H9 (cell line): ENCODE measurements around the gene DLEC1. TPM values are rescaled to one million over a fixed set of nuclear protein-coding genes. Genes with fewer than 3 reads are reported as not detected.

Source experiments
- DNase-seq: peaks from one replicate; pipeline ENCODE4 v3.0.0-alpha.2; 2017
- H2AFZ ChIP-seq: one replicate; pipeline ENCODE4 v1.6.1; 2013; ENCODE audit warnings: mild to moderate bottlenecking, low read length, control low read depth, moderate library complexity
- H2AK5ac ChIP-seq: 2 replicates; pipeline ENCODE4 v1.6.1; 2013; ENCODE audit warnings: low read length, control low read depth, mixed read lengths; ENCODE audit not compliant: insufficient read length
- H2BK120ac ChIP-seq: one replicate; pipeline ENCODE4 v1.6.1; 2013; ENCODE audit warnings: low read depth, mild to moderate bottlenecking, low read length, control low read depth, inconsistent platforms; ENCODE audit not compliant: poor library complexity, severe bottlenecking
- H2BK12ac ChIP-seq: 2 replicates; pipeline ENCODE4 v1.6.1; 2013; ENCODE audit warnings: low read length, control low read depth, mixed read lengths, low read depth; ENCODE audit not compliant: insufficient read length
- H2BK15ac ChIP-seq: 2 replicates; pipeline ENCODE4 v1.6.1; 2013; ENCODE audit warnings: low read depth, low read length, control low read depth
- H2BK20ac ChIP-seq: one replicate; pipeline ENCODE4 v1.6.1; 2013; ENCODE audit warnings: low read depth, mild to moderate bottlenecking, low read length, control low read depth, inconsistent platforms; ENCODE audit not compliant: poor library complexity, severe bottlenecking
- H2BK5ac ChIP-seq: 2 replicates; pipeline ENCODE4 v1.6.1; 2013; ENCODE audit warnings: low read length, control low read depth, mixed read lengths; ENCODE audit not compliant: insufficient read length
- H3K14ac ChIP-seq: 2 replicates; pipeline ENCODE4 v1.6.1; 2013; ENCODE audit warnings: low read length, control low read depth; ENCODE audit not compliant: insufficient read depth
- H3K18ac ChIP-seq: 2 replicates; pipeline ENCODE4 v1.6.1; 2013; ENCODE audit warnings: low read depth, mild to moderate bottlenecking, mixed read lengths, low read length, control low read depth; ENCODE audit not compliant: insufficient read length
- H3K23ac ChIP-seq: 2 replicates; pipeline ENCODE4 v1.6.1; 2013; ENCODE audit warnings: low read length, control low read depth, mixed read lengths, low read depth; ENCODE audit not compliant: insufficient read length
- H3K23me2 ChIP-seq: 2 replicates; pipeline ENCODE4 v1.6.1; 2013; ENCODE audit warnings: low read depth, mild to moderate bottlenecking, mixed read lengths, low read length, control low read depth; ENCODE audit not compliant: insufficient read length, poor library complexity, severe bottlenecking
- H3K27ac ChIP-seq: 2 replicates; pipeline ENCODE4 v1.5.1; 2013; ENCODE audit warnings: low read length, control low read depth, mixed read lengths, low read depth; ENCODE audit not compliant: insufficient read length
- H3K27me3 ChIP-seq: 2 replicates; pipeline ENCODE4 v1.6.1; 2013; ENCODE audit warnings: low read length, control low read depth, inconsistent platforms; ENCODE audit not compliant: insufficient read depth
- H3K4ac ChIP-seq: 2 replicates; pipeline ENCODE4 v1.6.1; 2013; ENCODE audit warnings: low read depth, mild to moderate bottlenecking, control low read depth, inconsistent platforms, low read length, moderate library complexity
- H3K4me1 ChIP-seq: 2 replicates; pipeline ENCODE4 v1.6.1; 2013; ENCODE audit warnings: low read length, control low read depth, inconsistent platforms; ENCODE audit not compliant: insufficient read depth
- H3K4me2 ChIP-seq: 2 replicates; pipeline ENCODE4 v1.6.1; 2013; ENCODE audit warnings: low read length, control low read depth, mixed read lengths; ENCODE audit not compliant: insufficient read length, insufficient read depth
- H3K56ac ChIP-seq: 2 replicates; pipeline ENCODE4 v1.6.1; 2013; ENCODE audit warnings: low read depth, mild to moderate bottlenecking, mixed read lengths, low read length, control low read depth; ENCODE audit not compliant: insufficient read length
- H3K79me1 ChIP-seq: 2 replicates; pipeline ENCODE4 v1.6.1; 2013; ENCODE audit warnings: low read depth, mild to moderate bottlenecking, moderate library complexity, low read length, control low read depth, inconsistent platforms; ENCODE audit not compliant: insufficient read depth, poor library complexity, severe bottlenecking
- H3K79me2 ChIP-seq: 2 replicates; pipeline ENCODE4 v1.6.1; 2013; ENCODE audit warnings: low read length, control low read depth, inconsistent platforms; ENCODE audit not compliant: insufficient read depth
- H3K9ac ChIP-seq: 2 replicates; pipeline ENCODE4 v1.6.1; 2013; ENCODE audit warnings: low read length, control low read depth, mixed read lengths; ENCODE audit not compliant: insufficient read length; ENCODE audit errors: extremely low read depth
- H3K9me3 ChIP-seq: one replicate; pipeline ENCODE4 v1.6.1; 2013; ENCODE audit warnings: low read depth, low read length, inconsistent platforms; ENCODE audit not compliant: control insufficient read depth
- H3T11ph ChIP-seq: one replicate; pipeline ENCODE4 v1.6.1; 2013; ENCODE audit warnings: mild to moderate bottlenecking, low read length, control low read depth, inconsistent platforms
- H4K20me1 ChIP-seq: one replicate; pipeline ENCODE4 v1.6.1; 2013; ENCODE audit not compliant: control insufficient read depth, insufficient read length, insufficient read depth
- H4K5ac ChIP-seq: 2 replicates; pipeline ENCODE4 v1.6.1; 2013; ENCODE audit warnings: low read depth, mild to moderate bottlenecking, mixed read lengths, low read length, control low read depth; ENCODE audit not compliant: insufficient read length
- H4K8ac ChIP-seq: replicated peaks from 2 replicates; pipeline ENCODE4 v1.6.1; 2013; ENCODE audit warnings: low read length, control low read depth, mixed read lengths, low read depth; ENCODE audit not compliant: insufficient read length
- H4K91ac ChIP-seq: 2 replicates; pipeline ENCODE4 v1.6.1; 2013; ENCODE audit warnings: low read depth, mild to moderate bottlenecking, moderate library complexity, mixed read lengths, low read length, control low read depth; ENCODE audit not compliant: insufficient read length
- H3K27ac Mint-ChIP-seq, 3 experiments: 2 replicates in 2 of 3; 3 replicates in 1 of 3; pipeline ENCODE4 v1.8.0; 2020 to 2021; ENCODE audit warnings: mixed read lengths in 3 of 3, mild to moderate bottlenecking in 1 of 3, moderate library complexity in 1 of 3
- H3K27me3 Mint-ChIP-seq: 2 replicates; pipeline ENCODE4 v1.8.0; 2021; ENCODE audit warnings: low read depth, mild to moderate bottlenecking, moderate library complexity, mixed read lengths
- H3K36me3 Mint-ChIP-seq, 3 experiments: 2 replicates in 2 of 3; 3 replicates in 1 of 3; pipeline ENCODE4 v1.8.0; 2020 to 2021; ENCODE audit warnings: low read depth in 3 of 3, mixed read lengths in 3 of 3; ENCODE audit not compliant: insufficient read depth in 1 of 3
- H3K4me1 Mint-ChIP-seq, 2 experiments: 2 replicates each; pipeline ENCODE4 v1.8.0; 2020; ENCODE audit warnings: mixed read lengths in 2 of 2
- H3K4me3 Mint-ChIP-seq, 2 experiments: 2 replicates in 1 of 2; 3 replicates in 1 of 2; pipeline ENCODE4 v1.8.0; 2020 to 2021; ENCODE audit warnings: mild to moderate bottlenecking in 2 of 2, mixed read lengths in 2 of 2, moderate library complexity in 1 of 2
- H3K9me3 Mint-ChIP-seq, 2 experiments: 2 replicates in 1 of 2; 3 replicates in 1 of 2; pipeline ENCODE4 v1.8.0; 2020; ENCODE audit warnings: mild to moderate bottlenecking in 2 of 2, mixed read lengths in 2 of 2, moderate library complexity in 1 of 2
- WGBS: extraction: QIAGEN DNeasy Blood & Tissue Kit; methylation state at CpG from one replicate; pipeline ENCODE4 v1.1.7; 2013; ENCODE audit warnings: missing lambda C conversion rate, low lambda C conversion rate, mixed read lengths; ENCODE audit not compliant: insufficient read length; ENCODE audit errors: extremely low coverage; 5-methylcytosine and 5-hydroxymethylcytosine counted together
- total RNA-seq: library from RNA; stranded (reverse); gene quantifications from 2 replicates; pipeline ENCODE4 v1.2.1, GENCODE V29; 2021
- TF ChIP-seq, protein P1 (sequence below): fragments of 200-600 bp; sonication (generic); conservative IDR thresholded peaks from 3 replicates; pipeline ENCODE4 v1.8.0; 2021; ENCODE audit warnings: antibody characterized with exemption, mild to moderate bottlenecking

The DLEC1 gene
- total RNA-seq, 1 experiment from 2014 or later: 2.1 TPM

DNA sequence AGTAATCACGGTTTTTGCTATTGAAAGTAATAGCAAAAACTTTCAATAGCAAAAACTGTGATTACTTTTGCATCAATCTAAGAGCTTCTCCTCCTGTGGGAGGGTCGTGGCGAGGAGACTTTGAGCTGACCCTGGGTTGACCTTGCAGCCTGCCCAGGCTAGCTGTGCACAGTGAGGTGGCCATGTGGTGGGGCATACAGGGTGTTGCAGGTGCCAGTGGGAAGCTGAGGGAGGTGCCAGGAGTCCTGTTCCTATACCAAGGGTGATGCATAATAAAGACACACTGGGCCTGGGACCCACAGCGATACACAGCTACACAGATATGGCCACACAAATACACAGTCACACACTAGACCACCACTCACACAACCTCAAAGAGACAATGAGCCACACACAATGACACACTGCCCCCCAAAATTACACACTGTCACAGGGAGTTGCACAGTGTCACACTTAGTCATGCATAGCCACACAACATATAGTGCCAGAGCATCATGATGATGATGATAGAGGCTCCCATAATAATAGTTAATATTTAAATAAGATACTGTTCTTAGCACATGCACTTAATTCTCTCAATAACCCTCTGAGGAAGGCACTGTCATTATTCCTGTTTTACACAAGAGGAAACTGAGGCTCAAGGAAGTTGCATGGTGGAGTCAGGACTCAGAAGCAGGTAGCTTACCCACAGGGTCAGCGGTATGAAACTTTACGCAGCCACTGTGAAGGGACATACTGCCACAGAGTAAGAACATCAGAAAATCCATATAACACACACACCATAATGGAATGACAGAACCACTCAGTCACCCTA, 15.9 kb upstream of the DLEC1 start:
- Mint-ChIP-seq H3K4me1 (peaks cover 13 to 14% of the 10 kb centered on the region in 2 experiments), H3K36me3 (peaks cover 0 to 7% (median 0%) of the 10 kb centered on the region in 3 experiments; a peak in 5 of 7 replicates), H3K27me3 (peaks cover 24% of the 10 kb centered on the region), H3K27ac (no peak overlapping the region), H3K4me3 (peak overlapping the region; percentile 85 to 91), H3K9me3 (no peaks in the 10 kb centered on the region)
- Histone ChIP-seq H3K9ac (no peak overlapping the region), H2BK20ac (no peak overlapping the region), H2BK120ac (no peak overlapping the region), H3K4me2 (peak overlapping the region; percentile 57), H4K91ac (no peak overlapping the region), H2BK5ac (no peak overlapping the region), H3K4me1 (no peaks in the 10 kb centered on the region), H3K23ac (no peak overlapping the region), H3K4ac (no peak overlapping the region), H2BK12ac (no peak overlapping the region), H3K27ac (no peak overlapping the region), H3K14ac (no peak overlapping the region), H3K18ac (no peak overlapping the region), H2AK5ac (no peak overlapping the region), H3K56ac (no peak overlapping the region), H2BK15ac (no peak overlapping the region), H3K79me1 (no peaks in the 10 kb centered on the region), H4K5ac (no peak overlapping the region), H3T11ph (no peak overlapping the region), H3K9me3 (no peaks in the 10 kb centered on the region), H3K79me2 (no peaks in the 10 kb centered on the region), H4K20me1 (no peaks in the 10 kb centered on the region), H3K23me2 (peaks cover 5% of the 10 kb centered on the region), H3K27me3 (peaks cover 9% of the 10 kb centered on the region; the same call in 1 of the 2 replicates), H4K8ac (no peak overlapping the region), H2AFZ (no peak overlapping the region)
- DNase-seq: peak; percentile 18
- TF ChIP-seq, protein P1, sequence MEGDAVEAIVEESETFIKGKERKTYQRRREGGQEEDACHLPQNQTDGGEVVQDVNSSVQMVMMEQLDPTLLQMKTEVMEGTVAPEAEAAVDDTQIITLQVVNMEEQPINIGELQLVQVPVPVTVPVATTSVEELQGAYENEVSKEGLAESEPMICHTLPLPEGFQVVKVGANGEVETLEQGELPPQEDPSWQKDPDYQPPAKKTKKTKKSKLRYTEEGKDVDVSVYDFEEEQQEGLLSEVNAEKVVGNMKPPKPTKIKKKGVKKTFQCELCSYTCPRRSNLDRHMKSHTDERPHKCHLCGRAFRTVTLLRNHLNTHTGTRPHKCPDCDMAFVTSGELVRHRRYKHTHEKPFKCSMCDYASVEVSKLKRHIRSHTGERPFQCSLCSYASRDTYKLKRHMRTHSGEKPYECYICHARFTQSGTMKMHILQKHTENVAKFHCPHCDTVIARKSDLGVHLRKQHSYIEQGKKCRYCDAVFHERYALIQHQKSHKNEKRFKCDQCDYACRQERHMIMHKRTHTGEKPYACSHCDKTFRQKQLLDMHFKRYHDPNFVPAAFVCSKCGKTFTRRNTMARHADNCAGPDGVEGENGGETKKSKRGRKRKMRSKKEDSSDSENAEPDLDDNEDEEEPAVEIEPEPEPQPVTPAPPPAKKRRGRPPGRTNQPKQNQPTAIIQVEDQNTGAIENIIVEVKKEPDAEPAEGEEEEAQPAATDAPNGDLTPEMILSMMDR: no peak
- no CpG with 5 or more reads among the region's 6 CpGs for WGBS
